WTC11 (cell line): Measurements from ENCODE around the gene MFSD2A. TPM values are rescaled to one million over a fixed set of nuclear protein-coding genes. Genes with fewer than 3 reads are reported as not detected.
A peak's percentile ranks its signal among the peaks of the same experiment; 100 is the strongest.
"Not testable (repeated sequence)": the region's sequence is repeated elsewhere in the genome, so short reads cannot be mapped to it uniquely, and the experiment has no call there.

Experiments used
- ATAC-seq: fragments of 200-7000 bp; cut with Tn5 transposase; 2 replicates; pipeline ENCODE4 v1.10.0; 2021; ENCODE audit warnings: mild to moderate bottlenecking, moderate library complexity
- CTCF ChIA-PET: fragments of 300-600 bp; sonication (Branson Sonifier 250); formaldehyde crosslinking; loops from one replicate; lab custom pipeline; 2021; ENCODE audit warnings: antibody characterized with exemption; lab: Charles Lee
- POLR2A ChIA-PET: fragments of 350-600 bp; sonication (Branson Sonifier 250); formaldehyde crosslinking; loops from one replicate; lab custom pipeline; 2021; ENCODE audit warnings: antibody characterized with exemption; lab: Charles Lee
- DNase-seq: peaks from one replicate; pipeline ENCODE4 v3.0.0; 2021; ENCODE audit warnings: low spot score
- H3K27ac Mint-ChIP-seq: 2 replicates; pipeline ENCODE4 v1.8.0; 2021; ENCODE audit warnings: mixed read lengths
- H3K27me3 Mint-ChIP-seq: 2 replicates; pipeline ENCODE4 v1.8.0; 2021; ENCODE audit warnings: low read depth, mild to moderate bottlenecking, moderate library complexity, mixed read lengths
- H3K36me3 Mint-ChIP-seq: 2 replicates; pipeline ENCODE4 v1.8.0; 2021; ENCODE audit warnings: mixed read lengths
- H3K4me1 Mint-ChIP-seq: 2 replicates; pipeline ENCODE4 v1.8.0; 2022; ENCODE audit warnings: mixed read lengths
- H3K4me3 Mint-ChIP-seq: 2 replicates; pipeline ENCODE4 v1.8.0; 2021; ENCODE audit warnings: mild to moderate bottlenecking, moderate library complexity, mixed read lengths
- H3K9me3 Mint-ChIP-seq: 2 replicates; pipeline ENCODE4 v1.8.0; 2021; ENCODE audit warnings: mixed read lengths
- AR ChIP-seq: fragments of 250-450 bp; sonication (Bioruptor Pico); IDR thresholded peaks from 2 replicates; pipeline ENCODE4 v1.9.0; 2021; ENCODE audit warnings: mild to moderate bottlenecking
- ARID4B ChIP-seq: sonication (generic); formaldehyde crosslinking; IDR thresholded peaks from 2 replicates; pipeline ENCODE4 v1.8.0; 2023; ENCODE audit warnings: missing genetic modification reagents, mild to moderate bottlenecking, borderline replicate concordance
- E2F4 ChIP-seq: sonication (generic); formaldehyde crosslinking; IDR thresholded peaks from 2 replicates; pipeline ENCODE4 v1.8.1; 2022; ENCODE audit warnings: low read depth, mild to moderate bottlenecking, moderate library complexity, missing genetic modification reagents, borderline replicate concordance
- FOXP4 ChIP-seq: sonication (generic); formaldehyde crosslinking; IDR thresholded peaks from 2 replicates; pipeline ENCODE4 v1.8.0; 2022; ENCODE audit warnings: mild to moderate bottlenecking, missing genetic modification reagents
- GTF2I ChIP-seq: fragments of 250-450 bp; sonication (Bioruptor Pico); conservative IDR thresholded peaks from 2 replicates; pipeline ENCODE4 v1.4.0; 2021; ENCODE audit warnings: mild to moderate bottlenecking
- NFE2L1 ChIP-seq: sonication (generic); formaldehyde crosslinking; IDR thresholded peaks from 2 replicates; pipeline ENCODE4 v1.8.1; 2023; ENCODE audit warnings: missing genetic modification reagents
- OVOL2 ChIP-seq: fragments of 250-450 bp; sonication (Bioruptor Pico); IDR thresholded peaks from 2 replicates; pipeline ENCODE4 v1.9.0; 2021; ENCODE audit warnings: mild to moderate bottlenecking, borderline replicate concordance
- RELA ChIP-seq: sonication (generic); formaldehyde crosslinking; IDR thresholded peaks from 2 replicates; pipeline ENCODE4 v1.8.1; 2022; ENCODE audit warnings: missing genetic modification reagents, mild to moderate bottlenecking, borderline replicate concordance
- SMAD3 ChIP-seq: sonication (generic); formaldehyde crosslinking; IDR thresholded peaks from 2 replicates; pipeline ENCODE4 v1.8.0; 2022; ENCODE audit warnings: missing genetic modification reagents, mild to moderate bottlenecking, borderline replicate concordance
- SOX15 ChIP-seq: fragments of 250-450 bp; sonication (Bioruptor Pico); IDR thresholded peaks from 2 replicates; pipeline ENCODE4 v1.9.0; 2021; ENCODE audit warnings: mild to moderate bottlenecking
- TP53 ChIP-seq: sonication (generic); formaldehyde crosslinking; IDR thresholded peaks from 2 replicates; pipeline ENCODE4 v1.8.1; 2023; ENCODE audit warnings: mild to moderate bottlenecking, missing genetic modification reagents
- ZNF121 ChIP-seq: sonication (generic); formaldehyde crosslinking; IDR thresholded peaks from 2 replicates; pipeline ENCODE4 v1.8.0; 2023; ENCODE audit warnings: missing genetic modification reagents
- ZNF263 ChIP-seq: sonication (generic); formaldehyde crosslinking; IDR thresholded peaks from 2 replicates; pipeline ENCODE4 v1.8.1; 2022; ENCODE audit warnings: low read depth, mild to moderate bottlenecking, moderate library complexity, missing genetic modification reagents
- ZNF416 ChIP-seq: fragments of 250-450 bp; sonication (Bioruptor Pico); IDR thresholded peaks from 2 replicates; pipeline ENCODE4 v1.9.0; 2021; ENCODE audit warnings: mild to moderate bottlenecking, inconsistent platforms
- ZNF425 ChIP-seq: fragments of 250-450 bp; sonication (Bioruptor Pico); conservative IDR thresholded peaks from 2 replicates; pipeline ENCODE4 v1.9.0; 2021; ENCODE audit warnings: mild to moderate bottlenecking
- ZNF671 ChIP-seq: fragments of 250-450 bp; sonication (Bioruptor Pico); IDR thresholded peaks from 2 replicates; pipeline ENCODE4 v1.8.0; 2021; ENCODE audit warnings: mild to moderate bottlenecking
- total RNA-seq: library from RNA; stranded (reverse); gene quantifications from 3 replicates; pipeline ENCODE4 v1.2.3, GENCODE V29; 2021

The MFSD2A gene
- total RNA-seq, 1 experiment from 2014 or later = 14.0 TPM

GRCh38 chr1:39981945-39982344 lies 27.0 kb downstream of the MFSD2A start:
- DNase-seq (no peak), ATAC-seq (no peak)
- peaks cover 41% of the 10 kb centered on the region for H3K4me1 Mint-ChIP-seq
- TF ChIP-seq AR (CRISPR knock-in tag) (no peak), ZNF263 (no peak), ZNF425 (CRISPR knock-in tag) (no peak), ZNF416 (CRISPR knock-in tag) (no peak), SOX15 (no peak), E2F4 (no peak), GTF2I (CRISPR knock-in tag) (no peak), ZNF671 (CRISPR knock-in tag) (no peak), RELA (CRISPR knock-in tag) (no peak)
- H3K27me3 Mint-ChIP-seq = no peaks in the 10 kb centered on the region; the same call in 1 of the 2 replicates
- peaks cover 7% of the 10 kb centered on the region for H3K36me3 Mint-ChIP-seq
- ChIA-PET POLR2A (interaction anchor here (0.5 to 1.4 kb wide), 3 partner anchors 9 to 276 kb away, joined by 3 to 4 read pairs (median 3); partner anchors contain the start of gene CAP1), CTCF (interaction anchor here (0.7 to 1.9 kb wide), 4 partner anchors 51 to 97 kb away, joined by 3 to 18 read pairs (median 6); no protein-coding TSS in a partner anchor)
- H3K27ac Mint-ChIP-seq = 0 out of 2 replicates have a peak overlapping the region, but pooled peaks have one; percentile 68
- H3K9me3 Mint-ChIP-seq = peaks cover 13% of the 10 kb centered on the region
- no peak overlapping the region for H3K4me3 Mint-ChIP-seq

- peaks cover 31% of the 10 kb centered on the region for H3K4me1 Mint-ChIP-seq
- H3K27ac Mint-ChIP-seq, POLR2A ChIA-PET, H3K27me3 Mint-ChIP-seq, ATAC-seq, DNase-seq, H3K36me3 Mint-ChIP-seq, H3K4me3 Mint-ChIP-seq, H3K9me3 Mint-ChIP-seq: not testable (repeated sequence)
- TF ChIP-seq ZNF121 (CRISPR knock-in tag) = peak; percentile 60; the same call in 1 of the 2 replicates
- CTCF ChIA-PET = interaction anchor here (1.0 to 1.2 kb wide), 2 partner anchors 65 kb away, joined by 4 read pairs; no protein-coding TSS in a partner anchor
Observed at GRCh38 chr1:39984480-39984879, 29.5 kb downstream of the MFSD2A start.

GRCh38 chr1:39984951-39985350 lies 30.0 kb downstream of the MFSD2A start:
- H3K36me3 Mint-ChIP-seq = no peaks in the 10 kb centered on the region
- no peak overlapping the region for H3K4me3 Mint-ChIP-seq
- peaks cover 3% of the 10 kb centered on the region; the same call in 1 of the 2 replicates for H3K9me3 Mint-ChIP-seq
- ATAC-seq (no peak), DNase-seq (no peak)
- H3K27ac Mint-ChIP-seq = peak overlapping the region; percentile 11
- no peaks in the 10 kb centered on the region; the same call in 1 of the 2 replicates for H3K27me3 Mint-ChIP-seq
- CTCF ChIA-PET = interaction anchor here (1.0 kb wide), 1 partner anchor 65 kb away, joined by 4 read pairs; no protein-coding TSS in a partner anchor
- H3K4me1 Mint-ChIP-seq = peaks cover 26% of the 10 kb centered on the region
- POLR2A ChIA-PET = no interaction called here
- TF ChIP-seq ARID4B (CRISPR knock-in tag) (no peak), OVOL2 (CRISPR knock-in tag) (no peak), SMAD3 (CRISPR knock-in tag) (no peak), AR (CRISPR knock-in tag) (no peak), RELA (CRISPR knock-in tag) (no peak), TP53 (CRISPR knock-in tag) (no peak), FOXP4 (CRISPR knock-in tag) (no peak), NFE2L1 (CRISPR knock-in tag) (no peak)
